ENCODE data around the gene ADCY3.

DNA sequence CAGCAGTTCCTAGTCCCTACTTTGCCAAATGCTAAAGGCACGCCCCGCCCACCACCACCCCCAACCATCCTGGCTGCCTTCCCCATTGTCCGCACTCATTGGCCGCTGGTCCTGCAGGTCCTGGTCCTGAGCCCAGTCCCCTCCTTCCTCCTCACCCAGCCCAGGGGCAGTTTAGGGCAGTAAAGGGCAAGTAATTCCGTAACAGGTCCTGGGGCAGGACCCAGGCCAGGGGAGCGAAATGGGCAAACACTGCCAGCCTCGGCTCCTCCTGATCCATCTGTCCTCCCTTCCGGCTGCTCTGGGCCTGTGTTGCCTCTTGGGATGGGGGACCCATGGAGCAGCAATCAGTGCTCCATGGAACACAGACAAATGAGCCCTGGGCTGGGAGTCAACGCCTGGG, 6.1 kb downstream of the ADCY3 start:
- TF ChIP-seq, protein P1, sequence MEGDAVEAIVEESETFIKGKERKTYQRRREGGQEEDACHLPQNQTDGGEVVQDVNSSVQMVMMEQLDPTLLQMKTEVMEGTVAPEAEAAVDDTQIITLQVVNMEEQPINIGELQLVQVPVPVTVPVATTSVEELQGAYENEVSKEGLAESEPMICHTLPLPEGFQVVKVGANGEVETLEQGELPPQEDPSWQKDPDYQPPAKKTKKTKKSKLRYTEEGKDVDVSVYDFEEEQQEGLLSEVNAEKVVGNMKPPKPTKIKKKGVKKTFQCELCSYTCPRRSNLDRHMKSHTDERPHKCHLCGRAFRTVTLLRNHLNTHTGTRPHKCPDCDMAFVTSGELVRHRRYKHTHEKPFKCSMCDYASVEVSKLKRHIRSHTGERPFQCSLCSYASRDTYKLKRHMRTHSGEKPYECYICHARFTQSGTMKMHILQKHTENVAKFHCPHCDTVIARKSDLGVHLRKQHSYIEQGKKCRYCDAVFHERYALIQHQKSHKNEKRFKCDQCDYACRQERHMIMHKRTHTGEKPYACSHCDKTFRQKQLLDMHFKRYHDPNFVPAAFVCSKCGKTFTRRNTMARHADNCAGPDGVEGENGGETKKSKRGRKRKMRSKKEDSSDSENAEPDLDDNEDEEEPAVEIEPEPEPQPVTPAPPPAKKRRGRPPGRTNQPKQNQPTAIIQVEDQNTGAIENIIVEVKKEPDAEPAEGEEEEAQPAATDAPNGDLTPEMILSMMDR (IDR thresholded peaks at IDR 0.05), result no peak
- TF ChIP-seq POLR2AphosphoS5 (IDR thresholded peaks at IDR 0.05; ENCODE audit: low read depth, low read length) (no peak), EZH2phosphoT487 (IDR thresholded peaks at IDR 0.05; ENCODE audit: borderline replicate concordance, low read depth) (no peak), MEF2A (IDR thresholded peaks at IDR 0.05; ENCODE audit: borderline replicate concordance, low read depth) (no peak), JUND (IDR thresholded peaks at IDR 0.05) (no peak), FOXM1 (IDR thresholded peaks at IDR 0.05; ENCODE audit: low read depth) (no peak), TCF12 (IDR thresholded peaks at IDR 0.05) (no peak)
- TF ChIP-seq, protein P2, sequence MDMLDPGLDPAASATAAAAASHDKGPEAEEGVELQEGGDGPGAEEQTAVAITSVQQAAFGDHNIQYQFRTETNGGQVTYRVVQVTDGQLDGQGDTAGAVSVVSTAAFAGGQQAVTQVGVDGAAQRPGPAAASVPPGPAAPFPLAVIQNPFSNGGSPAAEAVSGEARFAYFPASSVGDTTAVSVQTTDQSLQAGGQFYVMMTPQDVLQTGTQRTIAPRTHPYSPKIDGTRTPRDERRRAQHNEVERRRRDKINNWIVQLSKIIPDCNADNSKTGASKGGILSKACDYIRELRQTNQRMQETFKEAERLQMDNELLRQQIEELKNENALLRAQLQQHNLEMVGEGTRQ (IDR thresholded peaks at IDR 0.05; ENCODE audit: borderline replicate concordance, low read depth, low read length), result no peak
